Fibroblast of lung (primary cell): ENCODE data around the gene TM4SF18.
"Not testable (repeated sequence)": the region's sequence is repeated elsewhere in the genome, so short reads cannot be mapped to it uniquely, and the experiment has no call there.

ENCODE experiments used
- CTCF ChIP-seq, 2 donors: IDR thresholded peaks in 1 of 2; conservative IDR thresholded peaks in 1 of 2; 1 replicate in 1 of 2; 2 replicates in 1 of 2; pipeline ENCODE4 v1.5.1; 2011 to 2012; ENCODE audit warnings: low read length in 2 of 2, control low read depth in 1 of 2, inconsistent platforms in 1 of 2, low read depth in 1 of 2, mild to moderate bottlenecking in 1 of 2
- EZH2 ChIP-seq: IDR thresholded peaks from 2 replicates; pipeline ENCODE4 v1.5.1; 2012; ENCODE audit warnings: low read length, control low read depth, mild to moderate bottlenecking; ENCODE audit errors: missing control alignments

DNA sequence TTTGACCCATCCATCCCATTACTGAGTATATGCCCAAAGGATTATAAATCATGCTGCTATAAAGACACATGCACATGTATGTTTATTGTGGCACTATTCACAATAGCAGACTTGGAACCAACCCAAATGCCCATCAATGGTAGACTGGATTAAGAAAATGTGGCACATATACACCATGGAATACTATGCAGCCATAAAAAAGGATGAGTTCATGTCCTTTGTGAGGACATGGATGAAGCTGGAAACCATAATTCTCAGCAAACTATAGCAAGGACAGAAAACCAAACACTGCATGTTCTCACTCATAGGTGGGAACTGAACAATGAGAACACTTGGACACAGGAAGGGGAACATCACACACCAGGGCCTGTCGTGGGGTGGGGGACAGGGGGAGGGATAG, 4.0 kb upstream of the TM4SF18 start:
- not testable (repeated sequence) for TF ChIP-seq CTCF (conservative IDR thresholded peaks at IDR 0.05 in 1 of 2, IDR thresholded peaks at IDR 0.05 in 1 of 2; ENCODE audit: low read depth in 1 of 2, low read length in 2 of 2); EZH2
